MM.1S (cell line): Measurements from ENCODE around the gene RAI1.

Experiments
- EZH2phosphoT487 ChIP-seq: fragments of 300-600 bp; sonication (generic); IDR thresholded peaks from 2 replicates; pipeline ENCODE4 v1.6.1; 2018; ENCODE audit warnings: antibody characterized with exemption, low read length
- TF ChIP-seq, protein P1 (sequence below): fragments of 300-600 bp; sonication (generic); IDR thresholded peaks from 2 replicates; pipeline ENCODE4 v1.5.1; 2016; ENCODE audit warnings: antibody characterized with exemption, low read length, mixed read lengths

DNA sequence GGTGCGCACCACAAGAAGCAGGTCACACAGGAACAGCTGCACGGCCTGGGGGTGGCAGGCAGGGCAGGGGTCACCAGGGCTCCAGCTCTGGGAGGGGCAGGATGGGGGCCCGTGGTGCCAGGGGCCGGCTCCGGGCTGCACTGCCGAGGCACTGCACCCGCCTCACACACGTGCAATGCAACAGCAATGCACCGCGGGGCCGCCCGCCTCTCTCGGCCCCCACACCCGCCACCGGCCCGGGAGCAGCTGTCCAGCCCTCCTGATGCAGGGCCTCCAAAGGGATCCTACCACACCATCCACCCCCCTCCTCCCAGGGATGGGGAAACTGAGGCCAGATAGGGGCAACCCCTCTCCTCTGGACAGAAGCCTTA lies 132.5 kb downstream of the RAI1 start:
- TF ChIP-seq, protein P1, sequence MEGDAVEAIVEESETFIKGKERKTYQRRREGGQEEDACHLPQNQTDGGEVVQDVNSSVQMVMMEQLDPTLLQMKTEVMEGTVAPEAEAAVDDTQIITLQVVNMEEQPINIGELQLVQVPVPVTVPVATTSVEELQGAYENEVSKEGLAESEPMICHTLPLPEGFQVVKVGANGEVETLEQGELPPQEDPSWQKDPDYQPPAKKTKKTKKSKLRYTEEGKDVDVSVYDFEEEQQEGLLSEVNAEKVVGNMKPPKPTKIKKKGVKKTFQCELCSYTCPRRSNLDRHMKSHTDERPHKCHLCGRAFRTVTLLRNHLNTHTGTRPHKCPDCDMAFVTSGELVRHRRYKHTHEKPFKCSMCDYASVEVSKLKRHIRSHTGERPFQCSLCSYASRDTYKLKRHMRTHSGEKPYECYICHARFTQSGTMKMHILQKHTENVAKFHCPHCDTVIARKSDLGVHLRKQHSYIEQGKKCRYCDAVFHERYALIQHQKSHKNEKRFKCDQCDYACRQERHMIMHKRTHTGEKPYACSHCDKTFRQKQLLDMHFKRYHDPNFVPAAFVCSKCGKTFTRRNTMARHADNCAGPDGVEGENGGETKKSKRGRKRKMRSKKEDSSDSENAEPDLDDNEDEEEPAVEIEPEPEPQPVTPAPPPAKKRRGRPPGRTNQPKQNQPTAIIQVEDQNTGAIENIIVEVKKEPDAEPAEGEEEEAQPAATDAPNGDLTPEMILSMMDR: no peak
- no peak for TF ChIP-seq EZH2phosphoT487
